ENCODE data around the gene RBP3.

The RBP3 gene

DNA sequence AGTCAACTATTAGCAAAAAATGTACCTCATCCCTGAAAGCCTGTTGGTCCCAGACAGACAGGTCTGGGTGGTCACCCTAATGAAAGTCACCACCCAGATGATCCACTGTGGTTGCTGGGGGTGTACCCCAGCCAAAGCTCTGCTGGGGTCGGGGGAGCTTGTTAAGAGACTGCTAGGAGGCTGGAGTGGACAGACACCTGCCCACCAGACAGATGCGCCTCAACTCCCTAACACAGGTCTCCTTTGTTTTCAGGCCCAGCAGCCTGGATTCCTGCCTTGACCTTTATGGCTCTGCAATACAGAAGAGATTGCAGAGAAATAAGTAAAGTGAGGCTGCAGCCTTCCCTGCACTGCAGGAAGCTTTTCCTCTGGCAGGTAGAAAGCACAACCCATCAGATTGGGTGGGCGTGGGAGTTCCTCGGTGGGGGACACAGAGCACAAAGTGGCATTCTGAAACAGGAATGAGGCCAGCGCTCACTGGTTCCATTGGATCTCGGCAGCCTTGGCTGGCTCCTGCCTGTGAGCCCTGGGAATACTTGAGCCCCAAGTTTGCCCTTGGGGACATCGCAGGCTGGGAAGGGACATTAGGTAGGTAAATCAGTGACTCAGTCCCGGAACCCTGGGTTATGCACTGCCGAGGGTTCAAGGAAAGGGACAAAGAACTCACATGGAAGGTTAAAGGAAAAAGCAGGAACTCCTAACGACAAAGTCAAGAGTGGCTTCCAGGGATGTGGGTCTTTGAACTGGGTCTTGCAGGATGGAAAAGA lies 53.9 kb downstream of the RBP3 start:
- no peak for DNase-seq (ENCODE audit: low read depth)

- DNase-seq (ENCODE audit: low read depth) = no peak
These were observed 54.6 kb downstream of the RBP3 start for GRCh38 chr10:47402641-47403301.

DNA sequence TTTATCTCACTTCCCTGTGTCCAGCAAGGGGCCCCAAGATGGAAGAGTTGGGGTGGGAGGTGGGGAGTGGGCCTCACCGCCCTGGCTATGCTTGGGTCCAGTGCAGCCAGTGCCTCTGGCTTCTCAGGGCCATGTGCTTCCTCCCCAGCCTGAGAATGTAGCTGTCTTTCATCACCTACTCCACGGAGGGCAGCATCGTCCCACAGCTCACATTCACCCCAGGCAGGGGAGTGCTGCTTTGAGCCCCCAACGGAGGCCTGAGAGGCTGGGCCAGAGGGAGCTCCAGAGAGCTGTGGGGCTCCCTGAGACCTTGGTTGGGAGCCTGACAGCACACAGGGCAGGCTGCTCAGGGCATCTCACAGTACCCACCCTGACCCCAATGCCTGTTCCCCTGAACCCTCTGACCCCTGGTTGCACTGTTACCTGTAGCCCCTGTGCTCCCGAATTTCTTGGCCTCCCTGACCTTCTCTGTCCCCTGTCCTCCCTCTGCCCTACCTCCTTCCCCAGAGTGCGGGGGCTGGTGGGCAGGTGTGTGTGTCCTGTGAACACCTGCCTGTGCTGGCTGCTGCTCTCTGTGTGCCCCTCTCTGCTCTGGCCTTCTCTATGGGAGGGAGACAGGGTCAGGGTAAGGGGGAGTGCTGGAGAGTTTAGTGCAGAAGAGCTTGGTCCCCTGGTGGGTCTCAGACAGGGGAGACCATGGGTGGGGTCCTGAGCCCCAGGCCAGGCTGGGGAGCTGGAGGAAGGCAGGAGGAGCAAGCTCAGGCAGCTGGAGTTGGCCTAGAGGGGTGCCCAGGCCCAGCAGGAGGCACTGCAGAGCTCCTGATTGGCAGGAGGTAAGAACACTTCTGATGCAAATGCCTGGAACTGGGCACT lies 55.5 kb downstream of the RBP3 start:
- DNase-seq (ENCODE audit: low read depth) = no peak

GRCh38 chr10:47404446-47404845 lies 56.3 kb downstream of the RBP3 start:
- no peak for DNase-seq (ENCODE audit: low read depth)

DNA sequence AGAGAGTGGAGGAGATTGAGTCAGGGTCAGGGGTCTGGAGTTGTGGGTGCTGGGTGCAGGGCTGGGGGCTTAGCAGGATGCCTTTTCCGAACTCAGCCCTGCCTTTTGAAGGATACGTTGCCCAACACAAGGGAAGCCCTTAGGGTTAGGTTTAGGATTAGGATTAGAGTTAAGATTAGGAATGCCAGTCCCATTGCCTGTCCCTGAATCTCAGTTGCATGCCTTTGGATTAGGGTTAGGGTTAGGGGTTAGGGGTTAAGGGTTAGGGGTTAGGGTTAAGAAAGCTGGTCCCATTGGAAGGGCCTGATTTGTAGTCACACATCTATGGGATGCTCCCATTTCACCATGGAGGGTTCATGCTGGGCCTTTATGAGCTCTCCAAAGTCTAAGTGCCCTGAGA lies 56.8 kb downstream of the RBP3 start:
- no peak for DNase-seq (ENCODE audit: low read depth)

GRCh38 chr10:47405857-47406547 lies 57.8 kb downstream of the RBP3 start:
- no peak for DNase-seq (ENCODE audit: low read depth)

DNA sequence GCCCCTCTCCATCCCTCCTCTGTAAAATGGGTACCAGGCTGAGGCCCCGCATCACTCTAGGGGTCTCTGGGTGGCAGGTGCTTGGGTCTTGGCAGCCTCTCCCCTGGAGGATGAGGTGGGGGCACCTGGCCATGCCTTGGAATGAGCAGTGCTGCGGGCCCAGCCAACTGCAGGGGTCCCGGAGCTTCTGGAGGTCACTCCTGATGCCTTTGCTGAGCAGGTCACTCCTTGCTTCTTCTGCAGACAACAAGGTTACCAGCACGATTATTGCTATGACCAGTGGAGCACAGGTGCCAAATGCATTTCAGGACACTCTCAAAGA lies 58.3 kb downstream of the RBP3 start:
- DNase-seq (ENCODE audit: low read depth) = no peak

DNA sequence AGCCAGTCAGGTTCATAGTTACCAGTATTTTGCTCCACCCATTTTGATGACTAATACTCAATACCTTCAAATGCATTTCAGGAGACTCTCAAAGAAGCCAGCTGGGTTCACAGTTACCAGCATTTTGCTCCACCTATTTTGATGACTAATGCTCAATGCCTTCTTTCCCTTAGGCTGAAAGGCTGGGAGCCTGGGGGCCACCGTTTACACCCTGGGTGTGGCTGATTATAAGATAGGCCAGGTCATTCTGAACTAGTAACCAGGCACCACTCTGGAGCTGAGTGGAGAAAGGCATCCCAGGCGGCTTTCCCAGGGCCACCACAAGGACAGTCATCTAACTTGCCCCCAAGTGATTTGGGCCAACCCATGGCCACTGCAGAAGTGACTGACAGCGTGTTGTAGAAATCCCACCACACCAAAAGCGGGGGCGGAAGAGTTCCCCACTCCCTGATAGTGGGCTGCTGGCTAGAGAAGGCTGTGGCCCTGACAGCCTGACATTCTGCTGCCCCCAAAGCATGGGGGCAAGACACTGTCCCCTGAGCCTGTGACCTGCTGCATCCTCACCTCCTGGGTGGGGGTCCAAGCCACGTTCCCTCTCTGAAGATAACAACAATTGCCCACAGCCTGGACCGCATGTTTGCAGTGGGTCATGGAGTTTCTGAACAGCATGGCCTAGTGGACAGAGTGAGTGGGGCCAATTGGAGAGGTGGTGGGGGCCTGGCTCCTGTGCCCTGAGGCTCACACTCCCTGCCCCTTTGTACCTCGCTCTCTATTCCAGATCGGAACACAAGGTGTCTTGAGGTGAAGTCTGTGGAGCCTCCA lies 58.9 kb downstream of the RBP3 start:
- DNase-seq (ENCODE audit: low read depth) = no peak

Data from activated T-cell treated with anti-CD3 and anti-CD28 coated beads for 48 hours (primary cell).